Memory B cell (primary cell): Measurements from ENCODE around the gene CNTNAP2.
"Not testable (repeated sequence)": the region's sequence is repeated elsewhere in the genome, so short reads cannot be mapped to it uniquely, and the experiment has no call there.

ENCODE experiments used
- ATAC-seq: fragments of 150-1000 bp; cut with Tn5 transposase; 2 replicates; pipeline ENCODE4 v1.10.0; 2021; ENCODE audit warnings: low read depth, mild to moderate bottlenecking, moderate library complexity
- DNase-seq, 2 donors: peaks; one replicate each; pipeline ENCODE4 v3.0.0; 2022; ENCODE audit warnings: low spot score in 2 of 2
- H3K27ac Mint-ChIP-seq: one replicate; pipeline ENCODE4 v1.8.0; 2022; ENCODE audit warnings: mild to moderate bottlenecking, moderate library complexity, mixed read lengths
- H3K27me3 Mint-ChIP-seq: one replicate; pipeline ENCODE4 v1.8.0; 2022; ENCODE audit warnings: mixed read lengths
- H3K36me3 Mint-ChIP-seq: one replicate; pipeline ENCODE4 v1.8.0; 2022; ENCODE audit warnings: mild to moderate bottlenecking, mixed read lengths
- H3K4me1 Mint-ChIP-seq: one replicate; pipeline ENCODE4 v1.8.0; 2022; ENCODE audit warnings: mixed read lengths
- H3K4me3 Mint-ChIP-seq: one replicate; pipeline ENCODE4 v1.8.0; 2022; ENCODE audit warnings: mild to moderate bottlenecking, moderate library complexity, mixed read lengths
- H3K9me3 Mint-ChIP-seq: one replicate; pipeline ENCODE4 v1.8.0; 2022; ENCODE audit warnings: mixed read lengths

The CNTNAP2 gene

DNA sequence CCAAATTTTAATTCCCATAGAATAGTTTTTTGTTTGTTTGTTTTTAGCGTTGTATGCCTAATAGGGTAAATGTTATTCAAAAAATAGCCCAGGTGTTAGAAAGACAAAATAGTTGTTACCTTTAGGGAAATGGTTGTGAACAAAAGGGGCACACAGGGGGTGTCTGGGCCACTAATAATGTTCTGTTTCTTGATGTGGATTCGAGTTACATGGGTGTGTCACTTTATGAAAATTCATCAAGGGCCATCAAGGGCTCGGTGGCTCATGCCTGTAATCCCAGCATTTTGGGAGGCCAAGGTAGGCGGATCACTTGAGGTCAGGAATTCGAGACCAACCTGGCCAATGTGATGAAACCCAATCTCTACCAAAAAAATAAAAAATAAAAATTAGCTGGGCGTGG is 1942.2 kb downstream of the CNTNAP2 start:
- no peaks in the 10 kb centered on the region for H3K27me3 Mint-ChIP-seq
- H3K4me3 Mint-ChIP-seq = no peak overlapping the region
- H3K27ac Mint-ChIP-seq = no peak overlapping the region
- H3K9me3 Mint-ChIP-seq = peaks cover 2% of the 10 kb centered on the region
- H3K4me1 Mint-ChIP-seq = peaks cover 2% of the 10 kb centered on the region
- ATAC-seq (no peak), DNase-seq (no peak)
- no peaks in the 10 kb centered on the region for H3K36me3 Mint-ChIP-seq

DNA sequence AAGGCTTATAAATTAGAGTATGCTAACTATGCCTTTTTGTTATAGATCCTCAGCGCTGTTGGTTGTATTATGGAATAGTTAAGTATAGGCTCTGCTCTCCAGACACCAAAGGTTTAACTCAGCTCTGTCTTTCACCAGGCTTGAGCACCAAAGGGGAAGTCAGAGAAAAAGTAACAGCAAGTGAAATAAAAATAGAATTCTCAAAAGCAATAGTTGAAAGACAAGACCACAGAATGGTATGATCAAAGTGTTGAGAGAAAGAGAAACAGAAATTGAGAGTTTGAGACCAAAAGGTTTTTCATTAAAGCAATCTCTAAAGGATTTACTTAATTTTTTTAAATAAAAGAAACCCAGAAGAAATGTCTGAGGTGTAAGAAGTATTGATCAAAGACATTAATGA is 1944.1 kb downstream of the CNTNAP2 start:
- Mint-ChIP-seq H3K4me3 (no peak overlapping the region), H3K4me1 (peaks cover 2% of the 10 kb centered on the region), H3K36me3 (no peaks in the 10 kb centered on the region), H3K9me3 (peaks cover 4% of the 10 kb centered on the region), H3K27me3 (no peaks in the 10 kb centered on the region), H3K27ac (no peak overlapping the region)
- no peak for ATAC-seq
- DNase-seq = no peak

DNA sequence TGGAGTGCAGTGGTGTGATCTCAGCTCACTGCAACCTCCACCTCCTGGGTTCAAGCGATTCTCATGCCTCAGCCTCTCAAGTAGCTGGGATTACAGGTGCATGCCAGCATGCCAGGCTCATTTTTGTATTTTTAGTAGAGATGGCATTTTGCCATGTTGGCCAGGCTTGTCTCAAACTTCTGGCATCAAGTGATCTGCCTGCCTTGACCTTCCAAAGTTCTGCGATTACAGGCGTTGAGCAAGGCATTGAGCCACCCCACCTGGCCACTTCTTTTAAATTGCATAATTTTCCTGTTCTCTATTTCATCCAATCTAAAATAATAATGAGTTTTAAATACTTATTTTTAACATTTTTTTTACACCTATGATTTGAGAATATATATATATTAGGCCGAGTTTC is 1961.5 kb downstream of the CNTNAP2 start:
- H3K27ac Mint-ChIP-seq, H3K36me3 Mint-ChIP-seq, H3K4me1 Mint-ChIP-seq, H3K27me3 Mint-ChIP-seq, H3K4me3 Mint-ChIP-seq, H3K9me3 Mint-ChIP-seq, DNase-seq, ATAC-seq: not testable (repeated sequence)

DNA sequence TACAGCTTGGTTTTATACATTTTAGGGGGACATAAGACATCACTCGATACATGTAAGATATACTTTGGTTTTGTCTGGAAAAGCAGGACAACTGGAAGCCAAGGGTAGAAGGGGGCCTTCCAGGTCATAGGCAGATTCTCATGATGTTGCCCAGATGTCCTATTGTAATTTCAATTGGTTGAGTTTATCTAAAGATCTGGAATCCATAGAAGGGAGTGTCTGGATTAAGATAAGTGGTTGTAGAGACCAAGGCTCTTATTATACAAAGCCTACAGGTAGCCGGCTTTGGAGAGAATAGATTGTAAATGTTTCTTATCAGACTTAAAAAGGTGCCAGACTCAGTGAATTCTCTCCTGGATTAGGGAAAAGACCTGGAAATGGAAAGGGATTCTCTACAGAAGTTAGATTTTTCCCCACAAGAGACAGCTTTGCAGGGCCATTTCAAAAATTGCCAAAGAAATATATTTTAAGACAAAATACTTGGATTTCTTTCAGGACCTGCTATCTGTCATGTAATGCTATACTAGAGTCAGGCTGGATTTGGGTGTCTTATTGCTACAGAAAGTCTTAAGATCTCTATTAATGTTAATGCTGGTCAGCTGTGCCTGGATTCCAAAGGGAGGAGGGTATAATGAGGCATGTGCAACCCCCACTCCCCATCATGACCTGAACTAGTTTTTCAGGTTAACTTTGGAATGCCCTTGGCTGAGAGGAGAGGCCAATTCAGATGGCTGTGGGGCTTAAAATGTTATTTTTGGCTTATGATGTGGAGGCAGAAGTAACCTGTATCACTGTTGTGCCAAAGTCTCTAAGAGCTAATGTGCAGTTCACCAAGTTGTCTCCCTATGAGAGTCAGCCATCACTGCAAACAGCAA is 1962.8 kb downstream of the CNTNAP2 start:
- Mint-ChIP-seq H3K9me3 (no peaks in the 10 kb centered on the region), H3K4me3 (no peak overlapping the region), H3K4me1 (no peaks in the 10 kb centered on the region), H3K27ac (no peak overlapping the region), H3K27me3 (peaks cover 4% of the 10 kb centered on the region), H3K36me3 (no peaks in the 10 kb centered on the region)
- ATAC-seq = no peak
- DNase-seq = no peak

DNA sequence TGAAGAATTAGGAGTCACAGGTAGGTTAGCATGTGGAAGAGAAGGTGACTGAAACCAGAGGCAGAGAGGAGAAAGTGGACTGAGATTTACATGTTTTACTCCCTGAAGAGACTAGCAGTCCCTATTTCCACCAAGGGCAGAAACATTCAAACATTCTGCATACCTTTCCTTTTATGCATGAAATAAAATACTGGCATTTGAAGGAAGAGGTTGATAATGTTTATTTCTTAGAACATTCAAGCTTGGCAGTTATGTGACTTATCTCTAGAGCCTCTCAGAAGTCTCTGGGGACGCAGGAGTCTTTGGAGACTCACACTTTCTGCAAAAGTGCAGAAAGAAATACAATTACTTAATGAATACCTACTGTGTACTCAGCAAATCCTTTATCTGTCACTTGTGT is 1966.8 kb downstream of the CNTNAP2 start:
- no peaks in the 10 kb centered on the region for H3K9me3 Mint-ChIP-seq
- no peaks in the 10 kb centered on the region for H3K36me3 Mint-ChIP-seq
- no peak overlapping the region for H3K4me3 Mint-ChIP-seq
- peaks cover 4% of the 10 kb centered on the region for H3K27me3 Mint-ChIP-seq
- no peak for DNase-seq
- H3K4me1 Mint-ChIP-seq = no peaks in the 10 kb centered on the region
- no peak for ATAC-seq
- no peak overlapping the region for H3K27ac Mint-ChIP-seq

DNA sequence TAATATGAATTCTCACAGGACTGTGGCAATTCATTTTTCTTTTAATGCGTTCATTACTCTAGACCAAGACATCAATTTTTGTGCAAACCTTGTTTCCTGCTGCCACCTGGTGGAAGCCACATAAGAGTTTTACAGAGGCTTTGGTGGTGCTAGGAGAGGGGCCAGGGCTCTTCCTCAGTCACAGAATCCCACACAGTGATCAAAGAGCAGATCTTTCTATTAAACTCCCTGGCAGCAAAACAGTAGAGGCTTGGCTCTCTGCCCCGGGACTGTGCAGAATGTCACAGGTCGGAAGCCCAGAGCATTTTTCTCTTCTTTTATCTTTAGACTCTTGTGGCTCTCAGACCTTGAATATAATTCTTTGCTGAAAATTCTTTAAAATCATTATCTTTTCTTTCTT is 1967.5 kb downstream of the CNTNAP2 start:
- Mint-ChIP-seq H3K27ac (no peak overlapping the region), H3K9me3 (no peaks in the 10 kb centered on the region), H3K27me3 (peaks cover 4% of the 10 kb centered on the region), H3K4me1 (no peaks in the 10 kb centered on the region), H3K36me3 (no peaks in the 10 kb centered on the region), H3K4me3 (no peak overlapping the region)
- no peak for DNase-seq
- no peak for ATAC-seq

DNA sequence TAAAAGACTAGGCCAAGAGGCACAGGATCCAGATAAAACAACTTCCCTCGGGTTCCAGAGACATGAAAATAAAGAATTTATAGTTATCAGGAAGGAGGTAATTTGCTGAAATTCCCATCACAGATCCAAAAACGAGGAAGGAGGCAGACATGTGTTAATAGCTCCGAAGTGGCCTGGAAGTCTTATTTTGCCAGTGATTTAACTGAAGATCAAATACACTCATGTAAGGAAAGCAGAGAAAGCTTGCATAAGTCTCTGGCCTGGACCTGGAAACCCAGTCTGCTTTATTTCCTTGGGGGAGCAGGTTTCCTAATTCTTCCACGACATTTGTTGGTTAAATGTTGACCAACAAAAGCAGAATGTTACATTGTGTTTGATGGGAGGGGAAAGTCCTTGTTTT is 1975.3 kb downstream of the CNTNAP2 start:
- DNase-seq = no peak
- no peaks in the 10 kb centered on the region for H3K4me1 Mint-ChIP-seq
- no peak overlapping the region for H3K4me3 Mint-ChIP-seq
- H3K36me3 Mint-ChIP-seq = no peaks in the 10 kb centered on the region
- peaks cover 2% of the 10 kb centered on the region for H3K27me3 Mint-ChIP-seq
- ATAC-seq = no peak
- H3K9me3 Mint-ChIP-seq = no peaks in the 10 kb centered on the region
- H3K27ac Mint-ChIP-seq = no peak overlapping the region

DNA sequence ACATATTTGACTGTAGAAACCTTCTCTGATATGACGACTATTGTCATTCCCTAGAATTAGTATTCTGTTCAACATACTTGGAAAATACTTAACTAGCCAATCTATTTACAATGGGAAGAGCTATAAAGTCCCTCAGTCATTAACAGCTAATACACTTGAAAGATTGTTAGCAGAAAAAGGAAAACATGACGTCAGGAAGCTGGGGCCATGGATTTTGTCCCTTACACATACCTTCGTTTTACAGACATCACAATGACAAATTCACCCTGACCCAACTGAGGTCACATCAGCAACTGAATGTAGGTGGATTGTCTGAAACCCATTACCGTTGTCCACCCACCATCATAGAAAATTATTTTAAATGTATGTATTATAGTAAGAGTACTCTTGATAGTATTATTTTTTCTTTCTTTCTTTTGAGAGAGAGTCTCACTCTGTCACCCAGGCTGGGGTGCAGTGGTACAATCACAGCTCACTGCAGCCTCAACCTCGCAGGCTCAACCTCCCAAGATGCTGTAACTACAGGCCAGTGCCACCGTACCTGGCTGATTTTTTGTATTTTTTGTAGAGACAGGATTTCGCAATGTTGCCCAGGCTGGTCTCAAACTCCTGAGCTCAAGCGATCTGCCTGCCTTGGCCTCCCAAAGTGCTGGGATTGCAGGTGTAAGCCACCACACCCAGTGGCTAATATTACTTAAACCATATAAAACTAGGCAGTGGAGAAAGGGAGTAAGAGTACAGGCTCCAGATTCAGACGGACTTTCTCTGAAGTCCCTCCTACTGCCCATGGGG is 1977.0 kb downstream of the CNTNAP2 start:
- Mint-ChIP-seq H3K27ac (no peak overlapping the region), H3K36me3 (no peaks in the 10 kb centered on the region), H3K9me3 (no peaks in the 10 kb centered on the region), H3K27me3 (peaks cover 2% of the 10 kb centered on the region), H3K4me3 (no peak overlapping the region), H3K4me1 (no peaks in the 10 kb centered on the region)
- no peak for ATAC-seq
- DNase-seq = no peak

DNA sequence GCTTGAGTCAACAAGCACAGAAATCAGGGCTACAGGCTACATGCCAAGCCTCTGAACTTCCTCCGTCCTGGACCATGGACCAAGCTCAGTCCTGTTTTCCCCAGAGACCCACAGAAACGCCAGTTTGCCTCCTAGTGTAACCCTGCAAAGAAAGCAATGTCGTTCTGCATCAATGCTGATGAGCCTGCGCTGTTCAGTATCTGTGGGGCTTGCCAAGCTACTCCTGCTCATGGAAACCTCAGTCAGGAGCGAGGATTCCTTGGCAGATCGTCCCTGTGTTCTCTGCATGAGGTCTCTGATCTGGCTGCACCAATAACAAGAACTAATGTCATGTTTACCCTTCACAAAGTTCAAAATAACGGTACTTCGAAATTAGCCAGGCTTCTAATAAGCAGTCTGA is 1978.5 kb downstream of the CNTNAP2 start:
- no peak overlapping the region for H3K27ac Mint-ChIP-seq

DNA sequence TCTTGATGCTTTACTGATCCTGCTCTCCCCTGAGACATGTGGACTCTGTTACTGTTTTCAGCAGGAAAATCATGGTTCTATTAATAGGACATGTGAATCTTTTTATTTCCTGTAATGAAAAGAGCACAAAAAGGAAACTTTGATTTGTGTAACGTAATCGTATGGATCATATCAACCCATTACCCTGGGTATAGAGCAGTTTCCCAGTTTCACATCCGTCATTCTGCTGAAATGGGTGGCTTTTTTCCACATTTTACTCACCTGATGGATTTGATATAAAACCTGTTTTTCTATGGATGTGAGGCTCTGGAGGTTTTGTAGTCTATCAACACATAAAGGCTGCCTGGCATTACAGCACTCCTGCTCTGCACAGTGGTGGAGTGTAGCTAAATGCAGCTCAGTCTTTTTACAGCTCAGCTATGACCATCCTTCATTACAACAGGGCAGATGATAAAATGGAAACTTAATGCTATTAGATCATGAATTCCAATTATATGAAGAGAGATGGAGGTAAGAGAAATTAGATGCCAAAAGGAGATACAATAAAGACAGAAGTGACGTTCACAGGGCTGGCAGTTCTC is 1987.6 kb downstream of the CNTNAP2 start:
- peaks cover 3% of the 10 kb centered on the region for H3K9me3 Mint-ChIP-seq
- DNase-seq (no peak), ATAC-seq (no peak)
- no peaks in the 10 kb centered on the region for H3K4me1 Mint-ChIP-seq
- H3K4me3 Mint-ChIP-seq = no peak overlapping the region
- H3K36me3 Mint-ChIP-seq = no peaks in the 10 kb centered on the region
- H3K27me3 Mint-ChIP-seq = peaks cover 6% of the 10 kb centered on the region
- no peak overlapping the region for H3K27ac Mint-ChIP-seq

More for the DNA sequence above, 1978.5 kb downstream of the CNTNAP2 start:
- Mint-ChIP-seq H3K4me1 (no peaks in the 10 kb centered on the region), H3K36me3 (no peaks in the 10 kb centered on the region), H3K4me3 (no peak overlapping the region), H3K27me3 (peaks cover under 1% of the 10 kb centered on the region), H3K9me3 (peaks cover 1% of the 10 kb centered on the region)
- no peak for DNase-seq
- no peak for ATAC-seq

DNA sequence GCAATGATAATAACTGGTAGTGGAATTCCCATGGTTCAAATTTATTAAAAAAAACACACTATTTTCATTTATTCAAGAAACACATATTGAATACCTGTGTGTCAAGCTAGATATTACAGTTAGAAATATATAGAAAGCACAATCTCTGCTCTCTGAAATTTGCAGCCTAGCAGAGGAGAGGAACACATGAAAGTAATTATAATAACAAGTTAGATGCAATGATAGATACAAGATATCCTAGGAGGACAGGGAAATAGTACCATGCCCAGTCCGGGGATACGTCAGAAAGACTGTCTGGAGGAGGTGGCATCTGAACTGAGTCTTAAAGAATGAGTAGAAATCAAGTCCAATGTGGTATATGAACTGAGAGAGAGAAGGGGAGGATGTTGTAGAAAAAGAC is 1988.3 kb downstream of the CNTNAP2 start:
- no peak overlapping the region for H3K27ac Mint-ChIP-seq

DNA sequence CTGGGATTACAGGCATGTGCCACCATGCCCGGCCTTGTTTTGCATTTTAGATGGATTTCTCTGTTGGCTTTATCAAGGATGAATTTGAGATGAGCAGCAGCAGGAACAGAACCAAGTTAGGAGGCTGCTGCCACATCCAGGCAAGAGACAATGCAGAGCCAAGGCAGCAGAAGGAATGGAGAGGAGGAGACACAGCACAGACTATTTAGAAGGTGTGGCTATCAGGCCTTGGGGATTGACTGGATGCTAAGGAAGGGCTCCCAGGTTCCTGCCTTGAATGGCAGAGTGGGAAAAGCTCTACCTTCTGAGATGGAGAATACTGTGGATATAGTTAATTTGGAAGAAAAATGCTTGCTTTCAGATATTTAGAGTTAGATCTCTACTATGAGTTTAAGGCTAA is 1989.3 kb downstream of the CNTNAP2 start:
- DNase-seq (no peak), ATAC-seq (no peak)
- H3K27ac Mint-ChIP-seq = no peak overlapping the region
- peaks cover 6% of the 10 kb centered on the region for H3K27me3 Mint-ChIP-seq
- H3K36me3 Mint-ChIP-seq = no peaks in the 10 kb centered on the region
- H3K4me1 Mint-ChIP-seq = no peaks in the 10 kb centered on the region
- H3K9me3 Mint-ChIP-seq = peaks cover 2% of the 10 kb centered on the region
- no peak overlapping the region for H3K4me3 Mint-ChIP-seq

More for the DNA sequence above, 1988.3 kb downstream of the CNTNAP2 start:
- Mint-ChIP-seq H3K4me3 (no peak overlapping the region), H3K9me3 (peaks cover 3% of the 10 kb centered on the region), H3K27me3 (peaks cover 6% of the 10 kb centered on the region), H3K4me1 (no peaks in the 10 kb centered on the region), H3K36me3 (no peaks in the 10 kb centered on the region)
- DNase-seq (no peak), ATAC-seq (no peak)

DNA sequence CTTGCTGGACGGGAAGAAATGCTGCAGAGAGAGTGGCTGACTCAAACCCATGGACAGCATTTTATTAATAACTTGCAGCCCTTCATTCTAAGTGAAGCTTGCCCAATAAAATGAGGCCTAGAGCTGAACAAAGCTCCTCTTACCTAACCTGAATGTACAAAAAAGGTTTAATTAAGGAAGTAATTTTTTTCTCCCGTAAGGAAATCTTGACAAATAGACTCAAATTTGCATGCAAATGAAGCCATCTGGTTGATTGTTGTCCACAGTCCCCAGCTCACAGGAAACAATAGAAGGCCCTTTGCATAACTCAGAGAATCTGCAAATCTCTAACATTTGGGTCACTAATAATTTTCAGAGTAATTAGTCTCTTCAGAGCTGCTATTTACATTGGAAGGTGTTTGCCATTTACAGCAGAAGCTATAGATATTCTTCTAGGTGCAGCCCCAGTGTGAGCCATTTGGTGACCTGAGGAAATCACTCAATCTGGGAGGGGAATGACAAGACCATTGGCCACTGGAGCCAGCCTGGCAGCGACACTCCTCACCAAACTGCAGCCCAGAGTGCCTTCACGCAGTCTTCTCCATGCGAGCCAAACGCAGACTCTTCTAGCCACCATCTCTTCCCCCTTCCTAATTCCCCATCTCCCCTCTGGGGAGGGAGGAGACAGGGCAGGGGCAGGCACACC is 1991.0 kb downstream of the CNTNAP2 start:
- Mint-ChIP-seq H3K4me3 (no peak overlapping the region), H3K36me3 (no peaks in the 10 kb centered on the region), H3K4me1 (no peaks in the 10 kb centered on the region), H3K27ac (no peak overlapping the region), H3K27me3 (peaks cover 9% of the 10 kb centered on the region), H3K9me3 (no peaks in the 10 kb centered on the region)
- no peak for DNase-seq
- no peak for ATAC-seq

DNA sequence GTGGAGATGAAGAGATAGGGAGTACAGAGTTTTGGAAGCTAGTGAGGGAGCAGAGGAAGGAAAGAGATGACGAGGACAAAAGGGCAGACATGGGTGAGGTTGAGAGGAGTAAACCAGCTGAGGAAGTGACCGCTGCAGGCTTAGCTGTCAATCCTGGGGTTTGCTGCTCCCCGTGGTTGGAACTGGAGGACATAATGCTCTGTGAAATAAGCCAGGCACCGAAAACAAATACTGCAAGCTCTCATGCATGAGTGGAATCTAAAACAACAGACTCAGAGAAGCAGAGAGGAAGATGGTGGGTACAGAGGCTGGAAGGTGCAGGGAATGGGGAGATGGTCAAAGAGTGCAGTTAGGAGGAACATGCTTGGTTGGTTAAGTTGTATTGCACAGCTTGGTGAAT is 1991.8 kb downstream of the CNTNAP2 start:
- Mint-ChIP-seq H3K36me3 (no peaks in the 10 kb centered on the region), H3K9me3 (no peaks in the 10 kb centered on the region), H3K4me3 (no peak overlapping the region), H3K27me3 (peaks cover 9% of the 10 kb centered on the region), H3K4me1 (no peaks in the 10 kb centered on the region), H3K27ac (no peak overlapping the region)
- ATAC-seq (no peak), DNase-seq (no peak)
